Epithelial cell of prostate (primary cell): Measurements from ENCODE around the gene PTPRM.

ENCODE experiments used
- DNase-seq: peaks from one replicate; pipeline ENCODE4 v3.0.0-alpha.2; 2011; ENCODE audit warnings: low read depth, low spot score
- H3K27ac ChIP-seq: fragments of 450-650 bp; 2 replicates; pipeline ENCODE4 v1.5.1; 2017; ENCODE audit warnings: mild to moderate bottlenecking

PTPRM gene

GRCh38 chr18:8381821-8382459 is 814.8 kb downstream of the PTPRM start:
- no peak overlapping the region for H3K27ac ChIP-seq
- no peak for DNase-seq

- DNase-seq: no peak
These were observed 818.3 kb downstream of the PTPRM start for GRCh38 chr18:8385400-8385799.

GRCh38 chr18:8386669-8387380 is 819.7 kb downstream of the PTPRM start:
- no peak for DNase-seq
- H3K27ac ChIP-seq: no peak overlapping the region

More at GRCh38 chr18:8385400-8385799, 818.3 kb downstream of the PTPRM start:
- no peak overlapping the region for H3K27ac ChIP-seq

- peak; percentile 16 for DNase-seq
These were observed 822.5 kb downstream of the PTPRM start for GRCh38 chr18:8389391-8390340.

GRCh38 chr18:8391068-8391467 is 824.0 kb downstream of the PTPRM start:
- no peak for DNase-seq
- no peak overlapping the region for H3K27ac ChIP-seq

More at GRCh38 chr18:8389391-8390340, 822.5 kb downstream of the PTPRM start:
- no peak overlapping the region for H3K27ac ChIP-seq

GRCh38 chr18:8396254-8396653 is 829.1 kb downstream of the PTPRM start:
- no peak overlapping the region for H3K27ac ChIP-seq
- DNase-seq: no peak

GRCh38 chr18:8397034-8397433 is 829.9 kb downstream of the PTPRM start:
- DNase-seq: no peak
- no peak overlapping the region for H3K27ac ChIP-seq

GRCh38 chr18:8399138-8399537 is 832.0 kb downstream of the PTPRM start:
- no peak for DNase-seq
- H3K27ac ChIP-seq: no peak overlapping the region

GRCh38 chr18:8400193-8400752 is 833.2 kb downstream of the PTPRM start:
- no peak for DNase-seq
- no peak overlapping the region for H3K27ac ChIP-seq

- no peak for DNase-seq
- no peak overlapping the region for H3K27ac ChIP-seq
These were observed 833.7 kb downstream of the PTPRM start for GRCh38 chr18:8400825-8401224.

GRCh38 chr18:8401606-8402005 is 834.5 kb downstream of the PTPRM start:
- no peak for DNase-seq
- H3K27ac ChIP-seq: no peak overlapping the region

GRCh38 chr18:8402237-8402636 is 835.1 kb downstream of the PTPRM start:
- DNase-seq: no peak
- no peak overlapping the region for H3K27ac ChIP-seq

GRCh38 chr18:8403713-8404112 is 836.6 kb downstream of the PTPRM start:
- H3K27ac ChIP-seq: no peak overlapping the region
- no peak for DNase-seq

GRCh38 chr18:8406186-8406867 is 839.2 kb downstream of the PTPRM start:
- H3K27ac ChIP-seq: no peak overlapping the region
- no peak for DNase-seq

GRCh38 chr18:8406868-8407250 is 839.7 kb downstream of the PTPRM start:
- DNase-seq: no peak
- H3K27ac ChIP-seq: no peak overlapping the region

GRCh38 chr18:8409151-8409550 is 842.0 kb downstream of the PTPRM start:
- no peak for DNase-seq
- H3K27ac ChIP-seq: no peak overlapping the region

- H3K27ac ChIP-seq: no peak overlapping the region
- no peak for DNase-seq
These were observed 844.4 kb downstream of the PTPRM start for GRCh38 chr18:8411492-8411891.

- H3K27ac ChIP-seq: no peak overlapping the region
- DNase-seq: no peak
These were observed 845.0 kb downstream of the PTPRM start for GRCh38 chr18:8412117-8412516.

GRCh38 chr18:8413189-8413588 is 846.1 kb downstream of the PTPRM start:
- H3K27ac ChIP-seq: no peak overlapping the region
- no peak for DNase-seq

GRCh38 chr18:8413751-8414150 is 846.6 kb downstream of the PTPRM start:
- DNase-seq: no peak
- H3K27ac ChIP-seq: no peak overlapping the region
